Measurements from ENCODE around the gene TNFAIP3.

GRCh38 chr6:137867685-137868509 is 838 bp downstream of the TNFAIP3 start:
- TF ChIP-seq EZH2 (IDR thresholded peaks at IDR 0.05; ENCODE audit: low read depth, low read length, severe bottlenecking) (peak; percentile 59), SP1 (IDR thresholded peaks at IDR 0.05; ENCODE audit: low read depth, low read length) (no peak), CTCF (IDR thresholded peaks at IDR 0.05; ENCODE audit: control extremely low read depth in 1 of 3, insufficient read depth in 1 of 3, low read depth in 1 of 3, low read length in 3 of 3) (no peak), POLR2A (IDR thresholded peaks at IDR 0.05; ENCODE audit: control extremely low read depth in 1 of 2, low read depth in 2 of 2, low read length in 2 of 2) (no peak), EP300 (IDR thresholded peaks at IDR 0.05; ENCODE audit: borderline replicate concordance in 1 of 2, low read depth in 2 of 2, low read length in 2 of 2) (no peak), KDM1A (IDR thresholded peaks at IDR 0.05; ENCODE audit: borderline replicate concordance, low read length) (no peak), ATF3 (IDR thresholded peaks at IDR 0.05; ENCODE audit: insufficient read depth, low read depth, low read length) (no peak), RAD21 (IDR thresholded peaks at IDR 0.05 in 1 of 2, conservative IDR thresholded peaks at IDR 0.05 in 1 of 2; ENCODE audit: low read depth in 2 of 2, low read length in 2 of 2) (no peak), ATF2 (IDR thresholded peaks at IDR 0.05; ENCODE audit: low read length) (no peak), NRF1 (IDR thresholded peaks at IDR 0.05; ENCODE audit: low read depth, low read length) (no peak), TBP (IDR thresholded peaks at IDR 0.05; ENCODE audit: low read depth, low read length) (no peak), HDAC2 (IDR thresholded peaks at IDR 0.05; ENCODE audit: borderline replicate concordance in 1 of 2, low read depth in 2 of 2, low read length in 2 of 2) (0 out of 4 replicates have a peak, but pooled peaks of 1 of the 2 experiments have one; percentile 19)
